GM03348 (cell line): ENCODE results near the gene FGD2.

Source experiments
- DNase-seq: peaks from one replicate; pipeline ENCODE4 v3.0.0; 2012; ENCODE audit warnings: low spot score

The FGD2 gene

GRCh38 chr6:36997811-36998722, 7.4 kb upstream of the FGD2 start:
- DNase-seq, result no peak

GRCh38 chr6:36998723-36999038, 6.8 kb upstream of the FGD2 start:
- no peak for DNase-seq

DNA sequence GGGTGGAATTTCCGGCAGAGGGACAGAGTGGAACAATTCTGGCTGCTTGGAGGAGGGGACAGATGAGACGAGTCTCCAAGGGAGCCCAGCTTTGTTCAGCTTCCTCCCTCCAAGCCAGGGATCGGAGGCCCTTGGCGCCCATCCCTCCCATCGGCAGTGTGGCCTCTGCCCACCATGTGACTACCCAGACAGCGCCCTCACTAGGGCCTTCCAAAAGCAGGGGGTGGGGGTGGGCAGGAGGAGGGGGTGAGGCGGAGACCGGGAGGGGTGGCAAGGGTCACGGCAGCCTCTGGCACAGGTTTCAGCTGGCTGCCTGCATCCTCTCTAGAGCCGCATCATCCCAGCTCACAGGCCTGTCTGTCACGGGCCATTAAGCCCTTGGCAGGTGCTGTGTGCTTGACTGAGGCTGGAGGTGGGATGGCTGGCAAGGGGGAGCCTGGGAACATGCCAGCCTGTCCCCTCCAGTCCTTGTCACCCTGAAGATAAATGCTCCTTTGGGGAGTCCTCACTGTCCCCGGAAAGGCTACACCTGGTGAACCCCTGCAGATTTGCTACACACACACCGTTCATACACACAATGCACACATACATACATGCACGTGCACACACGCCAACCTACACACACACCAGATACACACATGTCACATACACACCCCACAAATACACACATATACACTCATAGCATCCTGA, 6.2 kb upstream of the FGD2 start:
- DNase-seq, result no peak

DNA sequence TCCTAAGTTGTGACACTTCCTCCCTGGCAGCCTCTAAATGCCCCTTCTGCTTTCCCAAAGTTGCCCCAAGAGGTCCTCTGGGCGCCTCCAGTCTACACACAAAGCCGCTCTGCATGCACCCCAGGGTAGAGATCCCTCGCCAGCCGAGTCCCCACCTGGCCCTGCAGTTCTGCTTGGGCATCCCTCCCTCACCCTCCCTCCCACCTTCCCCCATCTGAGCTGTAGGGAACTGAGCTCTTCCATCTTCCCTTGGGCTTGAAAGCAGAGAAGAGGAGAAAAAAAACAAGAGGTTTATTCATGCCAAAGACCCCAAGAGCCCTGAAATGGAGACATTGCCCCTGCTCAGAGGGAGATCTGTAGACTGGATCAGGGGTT, 5.7 kb upstream of the FGD2 start:
- no peak for DNase-seq

DNA sequence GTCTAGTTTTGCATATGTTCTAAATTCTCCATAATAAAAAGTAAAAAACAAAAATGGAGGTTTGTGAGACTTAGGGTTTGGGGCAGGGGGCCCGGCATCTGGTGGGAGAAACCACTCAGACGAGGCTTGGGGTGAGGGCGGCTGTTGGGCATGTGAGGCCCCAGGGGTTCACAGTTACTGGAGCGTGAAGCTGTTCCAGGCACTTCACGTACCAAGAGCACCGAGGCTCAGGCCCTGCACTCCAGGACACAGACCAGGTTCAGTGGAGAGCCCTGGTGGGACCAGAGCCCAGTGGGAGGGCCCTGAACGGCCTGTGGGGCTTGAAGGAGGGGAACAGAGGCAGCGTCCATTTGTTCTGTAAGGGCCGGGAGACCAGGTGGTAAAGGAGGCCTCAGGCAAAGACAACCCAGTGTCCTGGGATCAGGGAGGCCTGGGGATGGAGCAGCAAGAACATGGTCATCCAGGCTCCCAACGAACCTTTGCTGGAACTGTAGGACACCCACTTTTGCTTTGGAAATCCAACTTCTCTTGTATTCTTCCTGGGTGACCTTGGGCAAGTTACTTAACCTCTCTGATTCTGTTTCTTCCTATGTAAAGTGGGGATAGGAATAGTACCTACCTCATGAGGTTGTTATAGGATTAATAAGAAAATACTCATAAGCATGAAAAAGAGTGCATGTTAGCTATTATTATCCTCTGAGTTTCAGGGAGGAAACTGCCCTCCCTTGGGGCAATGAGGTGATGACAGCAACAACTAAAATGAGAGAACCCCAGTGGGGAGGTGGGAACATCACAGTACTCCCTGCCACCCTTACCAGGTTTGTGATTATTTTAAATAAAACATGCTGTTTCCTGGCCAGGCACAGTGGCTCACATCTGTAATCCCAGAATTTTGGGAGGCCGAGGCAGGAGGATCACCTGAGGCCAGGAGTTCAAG, 1.1 kb upstream of the FGD2 start:
- DNase-seq, result no peak

DNA sequence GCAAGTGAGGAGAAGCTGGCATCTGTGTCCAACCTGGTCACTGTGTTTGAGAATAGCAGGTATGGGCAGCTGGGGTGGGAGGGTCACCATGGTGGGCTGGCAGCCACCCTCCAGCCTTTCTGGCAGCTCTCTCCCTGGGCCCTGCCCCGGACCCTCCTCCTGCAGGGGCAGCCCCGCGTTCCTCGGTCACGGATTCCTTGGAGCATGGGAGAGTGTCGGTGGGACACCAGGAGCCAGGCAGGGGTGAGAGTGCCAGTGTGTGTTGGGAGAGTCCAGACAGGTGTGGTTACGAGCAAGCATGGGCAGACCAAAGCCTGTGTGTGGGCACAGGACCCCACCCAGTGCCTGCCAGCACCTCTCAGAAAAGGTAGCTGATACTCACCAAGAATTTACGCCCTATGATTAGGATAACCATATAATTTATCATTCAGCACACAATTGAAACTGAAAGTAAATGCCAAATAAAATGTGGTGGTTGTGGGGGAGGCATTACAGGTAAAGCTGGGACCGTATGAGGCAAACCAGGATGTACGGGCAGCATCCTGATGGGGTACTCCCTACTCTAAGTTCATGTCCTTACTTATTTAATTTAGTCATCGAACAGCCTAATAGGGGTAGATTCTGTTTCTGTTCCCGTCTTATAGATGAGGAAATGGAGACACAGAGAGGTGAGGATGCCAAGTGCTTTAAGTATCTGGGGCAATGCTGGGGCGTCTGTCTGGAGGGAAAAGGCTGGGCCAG, 542 bp downstream of the FGD2 start:
- no peak for DNase-seq

DNA sequence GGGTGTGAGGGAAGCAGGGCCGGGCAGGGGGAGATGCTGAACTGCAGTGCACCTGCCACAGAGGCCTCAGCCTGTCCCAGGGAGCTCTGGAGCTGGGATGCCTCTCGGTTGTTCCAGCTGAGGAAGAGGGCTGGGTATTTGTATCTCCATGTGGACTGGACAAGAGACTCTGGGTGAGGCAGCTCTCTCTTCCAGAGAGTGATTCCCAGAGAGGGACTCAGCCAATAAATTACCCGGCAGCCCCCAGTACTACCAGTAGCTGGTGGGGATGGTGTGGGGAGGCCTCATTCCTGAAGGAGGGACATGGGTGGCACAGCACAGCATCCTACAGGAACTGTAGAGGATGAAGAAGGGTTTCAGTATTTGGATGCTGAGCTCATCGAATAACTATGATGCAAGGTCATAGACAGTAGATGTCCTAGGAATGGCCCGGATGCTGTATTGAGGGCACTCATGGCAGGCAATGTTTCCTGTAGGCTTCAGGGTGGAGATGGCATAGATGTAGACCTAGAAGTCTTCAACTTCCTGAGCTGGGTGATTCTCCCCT, 1.4 kb downstream of the FGD2 start:
- peak; percentile 66 for DNase-seq

DNA sequence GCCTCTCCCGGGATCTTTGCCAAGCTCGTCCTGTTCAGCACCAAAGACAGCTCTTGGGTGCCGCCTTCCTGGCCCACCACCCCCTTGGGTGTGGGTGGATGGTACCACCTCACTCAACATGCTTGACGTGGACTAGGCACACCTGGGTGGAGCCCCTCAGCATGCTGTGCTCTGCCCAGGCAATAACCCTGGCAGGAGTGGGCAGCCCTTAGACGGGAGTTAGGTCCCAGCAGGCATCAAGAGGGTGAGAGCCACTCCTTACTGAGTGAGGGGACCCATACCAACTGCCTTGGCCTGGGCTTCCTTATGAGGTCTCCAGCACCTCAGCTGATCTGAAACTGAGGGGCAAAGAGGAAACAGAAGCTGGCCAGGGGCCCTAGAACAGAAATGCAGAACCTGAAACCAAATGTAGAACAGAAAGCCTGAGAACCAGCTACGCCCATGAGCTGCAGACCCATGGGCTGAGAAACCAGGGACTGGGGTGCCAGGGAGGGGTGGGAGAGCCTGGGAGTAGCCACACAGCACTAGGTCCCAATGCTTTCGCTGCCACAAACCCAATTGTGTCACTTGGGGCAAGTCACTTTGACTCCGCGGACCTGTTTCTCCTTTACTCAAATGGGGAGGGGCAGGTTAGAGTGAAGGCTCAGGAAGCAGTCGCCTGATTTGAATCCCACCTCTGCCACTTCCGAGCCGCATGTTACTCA, 2.0 kb downstream of the FGD2 start:
- no peak for DNase-seq

GRCh38 chr6:37008484-37009465, 3.3 kb downstream of the FGD2 start:
- no peak for DNase-seq

DNA sequence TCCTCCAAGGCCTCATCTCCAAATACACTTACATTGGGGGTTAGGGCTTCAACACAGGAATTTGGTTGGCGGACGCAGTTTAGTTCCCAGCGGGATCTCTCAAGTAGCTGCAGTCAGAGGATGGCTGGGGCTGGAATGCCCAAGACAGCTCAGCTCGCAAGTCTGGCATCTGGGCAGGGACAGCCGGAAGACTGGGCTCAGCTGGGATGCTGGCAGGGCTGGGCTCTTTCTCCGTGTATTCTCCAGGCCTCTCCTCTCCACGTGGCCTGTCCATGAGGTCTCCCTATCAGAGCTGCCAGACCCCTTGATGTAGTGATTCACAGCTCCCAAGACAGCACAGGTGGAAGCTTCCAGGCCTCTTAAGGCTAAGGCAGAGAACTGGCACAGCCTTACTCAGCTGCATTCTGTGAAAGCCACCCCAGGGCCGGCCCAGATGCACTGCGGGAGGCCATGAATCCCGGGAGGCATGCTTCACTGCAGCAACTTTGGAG, 5.0 kb downstream of the FGD2 start:
- no peak for DNase-seq

DNA sequence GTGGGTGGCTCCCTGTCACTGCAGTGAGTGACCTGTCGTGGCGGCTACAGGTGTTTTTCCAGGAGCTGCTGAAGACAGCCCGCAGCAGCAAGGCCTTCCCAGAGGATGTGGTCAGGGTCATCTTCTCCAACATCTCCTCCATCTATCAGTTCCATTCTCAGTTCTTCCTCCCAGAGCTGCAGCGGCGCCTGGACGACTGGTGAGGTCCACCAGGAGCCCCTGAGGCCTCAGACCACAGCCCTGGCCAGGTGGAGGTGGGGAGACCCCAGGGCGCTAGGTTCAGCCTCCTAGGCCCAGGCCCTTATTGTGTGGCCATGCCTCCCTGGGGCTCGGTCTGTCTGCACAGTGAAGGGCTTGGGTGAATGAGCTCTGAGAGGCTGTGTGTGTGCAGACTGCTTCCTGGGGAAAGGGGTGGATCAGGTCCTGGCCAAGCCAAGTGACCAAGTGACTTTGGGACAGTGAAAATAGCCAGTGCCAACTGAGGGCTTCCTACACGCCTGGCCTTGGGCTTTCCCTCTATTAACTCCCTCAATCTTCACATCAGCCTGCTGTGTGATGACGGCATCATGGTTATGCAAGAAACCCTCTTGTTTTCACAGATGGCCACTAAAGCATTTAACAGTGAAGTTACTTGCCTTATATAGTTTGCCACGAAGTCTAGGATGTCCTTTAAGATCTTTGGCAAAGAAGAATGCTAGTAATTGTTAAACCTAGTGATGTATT, 6.4 kb downstream of the FGD2 start:
- peak; percentile 50 for DNase-seq

GRCh38 chr6:37013516-37014491, 8.3 kb downstream of the FGD2 start:
- DNase-seq, result no peak

- DNase-seq, result no peak
Observed at GRCh38 chr6:37014667-37015066, 9.2 kb downstream of the FGD2 start.

- DNase-seq, result no peak
Observed at GRCh38 chr6:37015532-37015931, 10.1 kb downstream of the FGD2 start.

- DNase-seq, result no peak
Observed at GRCh38 chr6:37016995-37017394, 11.5 kb downstream of the FGD2 start.

GRCh38 chr6:37017606-37018197, 12.2 kb downstream of the FGD2 start:
- no peak for DNase-seq
